Keratinocyte (primary cell): ENCODE data around the gene ARMCX2. TPM values are rescaled to one million over a fixed set of nuclear protein-coding genes. Genes with fewer than 3 reads are reported as not detected.

ENCODE experiments used
- DNase-seq: peaks from one replicate; pipeline ENCODE4 v3.0.0-alpha.2; 2011; ENCODE audit warnings: low read depth, missing footprints, low spot score
- FAIRE-seq: peaks from 2 replicates; lab custom pipeline; 2011; peaks lifted over from hg19 to GRCh38; lab: Jason Lieb, UNC
- H2AFZ ChIP-seq: 2 replicates; pipeline ENCODE4 v1.6.0; 2012; ENCODE audit warnings: low read length, control low read depth, inconsistent platforms; ENCODE audit not compliant: control insufficient read depth
- H3K27ac ChIP-seq: 2 replicates; pipeline ENCODE4 v1.5.1; 2011; ENCODE audit warnings: low read length; ENCODE audit not compliant: control insufficient read depth, insufficient read depth
- H3K27me3 ChIP-seq: 3 replicates; pipeline ENCODE4 v1.6.0; 2011; ENCODE audit warnings: low read length; ENCODE audit not compliant: control insufficient read depth, insufficient read depth; ENCODE audit errors: extremely low read depth
- H3K36me3 ChIP-seq, 2 experiments: 2 replicates in 1 of 2; 3 replicates in 1 of 2; pipeline ENCODE4 v1.5.1; 2011; ENCODE audit warnings: low read length in 2 of 2, mild to moderate bottlenecking in 1 of 2; ENCODE audit not compliant: control insufficient read depth in 2 of 2, insufficient read depth in 2 of 2; ENCODE audit errors: extremely low read depth in 1 of 2
- H3K4me1 ChIP-seq: 3 replicates; pipeline ENCODE4 v1.5.1; 2011; ENCODE audit warnings: low read length; ENCODE audit not compliant: control insufficient read depth, insufficient read depth; ENCODE audit errors: extremely low read depth
- H3K4me2 ChIP-seq: 3 replicates; pipeline ENCODE4 v1.6.0; 2011; ENCODE audit warnings: low read depth, low read length; ENCODE audit not compliant: control insufficient read depth, insufficient read depth; ENCODE audit errors: extremely low read depth
- H3K4me3 ChIP-seq, 3 experiments: fragments of 200-600 bp in 1 of 3; sonication (generic) in 1 of 3; 2 replicates in 2 of 3; 3 replicates in 1 of 3; pipeline ENCODE4 v1.5.1; 2011 to 2016; ENCODE audit warnings: low read length in 3 of 3, mild to moderate bottlenecking in 3 of 3, control low read depth in 2 of 3, inconsistent platforms in 1 of 3, low read depth in 1 of 3, mixed read lengths in 1 of 3, mixed run types in 1 of 3, moderate library complexity in 1 of 3; ENCODE audit not compliant: control insufficient read depth in 2 of 3, insufficient read depth in 2 of 3; ENCODE audit errors: extremely low read depth in 1 of 3
- H3K79me2 ChIP-seq: 2 replicates; pipeline ENCODE4 v1.6.0; 2012; ENCODE audit warnings: low read length; ENCODE audit not compliant: control insufficient read depth, insufficient read depth
- H3K9ac ChIP-seq: 3 replicates; pipeline ENCODE4 v1.6.0; 2011; ENCODE audit warnings: low read length; ENCODE audit not compliant: control insufficient read depth, insufficient read depth; ENCODE audit errors: extremely low read depth
- H3K9me1 ChIP-seq: 3 replicates; pipeline ENCODE4 v1.6.0; 2011; ENCODE audit warnings: low read length; ENCODE audit not compliant: control insufficient read depth, insufficient read depth; ENCODE audit errors: extremely low read depth
- H3K9me3 ChIP-seq: 2 replicates; pipeline ENCODE4 v1.5.1; 2012; ENCODE audit warnings: low read depth, low read length; ENCODE audit not compliant: control insufficient read depth
- H4K20me1 ChIP-seq: 3 replicates; pipeline ENCODE4 v1.6.0; 2011; ENCODE audit warnings: low read length; ENCODE audit not compliant: control insufficient read depth, insufficient read depth; ENCODE audit errors: extremely low read depth
- CTCF ChIP-seq, 3 experiments: IDR thresholded peaks in 1 of 3; conservative IDR thresholded peaks in 1 of 3; optimal IDR thresholded peaks in 1 of 3; 2 replicates in 2 of 3; 3 replicates in 1 of 3; pipeline versions ENCODE3 to v1.5.1; 2011; ENCODE audit warnings: low read length in 3 of 3, mild to moderate bottlenecking in 3 of 3, moderate library complexity in 2 of 3, control low read depth in 1 of 3, inconsistent platforms in 1 of 3; ENCODE audit not compliant: insufficient read depth in 2 of 3; ENCODE audit errors: extremely low read depth in 1 of 3
- EZH2 ChIP-seq: IDR thresholded peaks from one replicate; pipeline ENCODE4 v1.6.1; 2012; ENCODE audit warnings: inconsistent platforms, mild to moderate bottlenecking, low read length, moderate library complexity
- dilution Hi-C: fragments of 300-500 bp; cut with MboI; formaldehyde crosslinking; loops from one replicate; pipeline ENCODE4 v1.7.0; 2020; ENCODE audit warnings: low sequenced_read_pairs; ENCODE audit not compliant: extremely low pct_ligation_motif_present
- polyA plus RNA-seq, 5 experiments: library from polyadenylated mRNA; depleted of rRNA in 3 of 5; stranded (reverse) in 3 of 5; stranded (forward) in 1 of 5; unstranded in 1 of 5; fragments of >200 nt; gene quantifications; 1 replicate in 1 of 5; 2 replicates in 3 of 5; 3 replicates in 1 of 5; pipeline versions ENCODE4 v1.2.1 to v1.2.3, GENCODE V29; 2011 to 2012; ENCODE audit warnings: missing spikeins in 2 of 5, low read depth in 1 of 5, low replicate concordance in 1 of 5
- small RNA-seq, 3 experiments: library from RNA; depleted of rRNA; stranded (forward); fragments of <200 nt; gene quantifications; one replicate each; pipeline ENCODE3, GENCODE V24; 2012; ENCODE audit warnings: low read depth in 3 of 3, low replicate concordance in 1 of 3; ENCODE audit not compliant: insufficient read length in 3 of 3

ARMCX2 gene
- polyA plus RNA-seq, 1 donor (not counting 4 experiments of a cell fraction or from before 2014, with no cell fraction given), result 20.0 TPM

GRCh38 chrX:101617211-101618191 is 42.1 kb downstream of the ARMCX2 start, which contains the start of gene ARMCX6:
TSS of gene ARMCX6 (minus strand) at chrX:101618000. CDS start at chrX:101616620, 1,380 bp downstream.
- Histone ChIP-seq H3K9me3 (no peaks in the 10 kb centered on the region), H3K4me2 (peak within 1 kb of the TSS; percentile 43), H3K9me1 (no peaks in the 10 kb centered on the region), H4K20me1 (no peaks in the 10 kb centered on the region), H2AFZ (peak within 1 kb of the TSS; percentile 84), H3K27ac (peak within 1 kb of the TSS; percentile 44), H3K9ac (peak within 1 kb of the TSS; percentile 71), H3K4me1 (no peaks in the 10 kb centered on the region), H3K36me3 (no peaks in the 10 kb centered on the region), H3K79me2 (no peaks in the 10 kb centered on the region), H3K27me3 (no peaks in the 10 kb centered on the region), H3K4me3 (peak within 1 kb of the TSS; percentile 44 to 74 (median 57))
- dilution Hi-C loops, result no loop called here
- TF ChIP-seq CTCF (optimal IDR thresholded peaks at IDR 0.05 in 1 of 3, IDR thresholded peaks at IDR 0.05 in 1 of 3, conservative IDR thresholded peaks at IDR 0.05 in 1 of 3; ENCODE audit: extremely low read depth in 1 of 3, insufficient read depth in 2 of 3, low read length in 3 of 3), result peak in 2 of 3 experiments; percentile 19 to 44
- TF ChIP-seq EZH2, result no peak
- DNase-seq (no peak), FAIRE-seq (no peak)

- Histone ChIP-seq H3K27ac (no peak overlapping the region), H4K20me1 (no peaks in the 10 kb centered on the region), H3K4me1 (no peaks in the 10 kb centered on the region), H3K36me3 (no peaks in the 10 kb centered on the region), H3K9me1 (no peaks in the 10 kb centered on the region), H3K9me3 (no peaks in the 10 kb centered on the region), H2AFZ (no peak overlapping the region), H3K27me3 (peaks cover 3% of the 10 kb centered on the region), H3K4me2 (no peak overlapping the region), H3K4me3 (no peak overlapping the region), H3K9ac (no peak overlapping the region), H3K79me2 (no peaks in the 10 kb centered on the region)
- DNase-seq, result no peak
- TF ChIP-seq CTCF (optimal IDR thresholded peaks at IDR 0.05 in 1 of 3, IDR thresholded peaks at IDR 0.05 in 1 of 3, conservative IDR thresholded peaks at IDR 0.05 in 1 of 3; ENCODE audit: extremely low read depth in 1 of 3, insufficient read depth in 2 of 3, low read length in 3 of 3) (no peak), EZH2 (no peak)
- dilution Hi-C loops, result no loop called here
- no peak for FAIRE-seq
Measured at GRCh38 chrX:101605728-101606127, 53.9 kb downstream of the ARMCX2 start.

Small RNA genes within 50 kb of the gene (small RNA-seq; reads per million reads assigned to genes)
- gene RNU6-30P (0.13 to 1.3 (median 0.33) reads per million in 3 experiments), gene RNU6-587P (0 reads per million in 3 experiments)

Other genes with a start within 250 kb of the ARMCX2 start
- 0.31 to 0.37 TPM (median 0.34 TPM) in 3 replicates for gene ARMCX4, start 174.4 kb downstream of the ARMCX2 start, polyA plus RNA-seq
- gene ARMCX1, start 109.3 kb downstream of the ARMCX2 start, polyA plus RNA-seq, result 14.4 to 16.1 TPM (median 14.9 TPM) in 3 replicates
- 43.5 to 60.8 TPM (median 56.1 TPM) in 3 replicates for gene ARMCX6, start 41.9 kb downstream of the ARMCX2 start, polyA plus RNA-seq
- 15.5 to 21.2 TPM (median 18.5 TPM) in 3 replicates for gene ARMCX3, start 36.7 kb downstream of the ARMCX2 start, polyA plus RNA-seq